ENCODE measurements around the gene IQSEC3.
"Not testable (repeated sequence)": the region's sequence is repeated elsewhere in the genome, so short reads cannot be mapped to it uniquely, and the experiment has no call there.

The IQSEC3 gene

DNA sequence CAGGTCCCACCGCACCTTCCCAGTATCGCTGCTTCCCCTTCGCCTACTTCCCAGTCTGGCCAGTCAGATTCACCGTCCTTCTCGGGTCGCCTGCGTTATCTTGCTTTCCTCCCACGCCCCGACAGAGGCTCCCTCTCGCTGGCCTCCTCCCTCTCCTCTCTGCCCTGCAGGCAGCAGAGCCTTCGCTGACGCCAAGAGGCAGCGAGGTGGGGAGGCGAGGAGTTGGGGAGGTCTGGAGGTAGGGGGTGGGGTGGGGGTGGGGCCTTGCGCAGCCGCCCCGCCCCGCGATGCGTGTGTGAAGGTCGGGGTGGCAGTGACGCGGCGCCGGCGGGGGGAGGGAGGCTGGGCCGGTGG is at the start of gene IQSEC3:
TSS of gene IQSEC3 (plus strand) at position 340 of the 354 bp plus-strand sequence. CDS start 116 bp downstream, outside the sequence.
- POLR2A ChIA-PET; DNase-seq (ENCODE audit: extremely low spot score); CTCF ChIA-PET: not testable (repeated sequence)

DNA sequence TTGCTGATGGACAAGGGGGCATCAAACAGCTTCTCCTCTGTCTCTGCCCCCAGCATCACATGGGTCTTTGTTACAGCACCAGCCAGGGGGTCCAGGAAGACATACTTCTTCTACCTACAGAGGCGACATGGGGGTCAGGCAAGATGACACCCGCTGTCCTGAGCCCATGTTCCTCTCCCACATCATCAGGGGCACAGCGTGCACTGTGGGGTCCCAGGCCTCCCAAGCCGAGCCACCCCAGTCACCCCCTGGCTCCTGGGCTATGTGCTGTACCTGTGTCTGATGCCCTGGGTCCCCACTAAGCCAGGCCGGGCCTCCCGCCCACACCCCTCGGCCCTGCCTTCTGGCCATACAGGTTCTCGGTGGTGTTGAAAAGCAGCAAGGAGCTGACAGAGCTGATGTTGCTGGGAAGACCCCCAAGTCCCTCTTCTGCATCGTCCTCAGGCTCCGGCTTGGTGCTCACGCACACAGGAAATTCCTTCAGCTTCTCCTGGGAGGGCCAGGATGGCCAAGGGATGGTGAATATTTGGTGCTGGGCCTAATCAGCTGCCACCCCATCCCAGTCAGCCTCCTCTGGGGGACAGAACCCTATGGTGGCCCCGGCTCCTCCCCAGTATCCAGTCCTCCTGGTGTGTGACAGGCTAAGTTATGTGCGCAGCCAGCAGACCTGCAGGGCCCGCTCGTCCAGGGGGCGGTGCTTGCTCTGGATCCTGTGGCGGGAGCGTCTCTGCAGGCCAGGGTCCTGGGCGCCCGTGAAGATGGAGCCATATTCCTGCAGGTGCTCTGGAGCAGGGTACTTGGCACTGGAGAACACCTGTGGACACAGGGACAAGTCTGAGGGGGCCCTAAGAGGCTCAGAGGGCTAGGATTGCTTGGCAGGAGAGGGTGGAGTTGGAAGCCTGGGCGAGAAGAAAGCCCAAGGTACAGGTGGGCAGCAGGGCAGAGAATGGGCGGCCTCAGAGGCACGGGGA is 48.9 kb upstream of the IQSEC3 start:
- DNase-seq (ENCODE audit: extremely low spot score); CTCF ChIA-PET; POLR2A ChIA-PET: not testable (repeated sequence)

DNA sequence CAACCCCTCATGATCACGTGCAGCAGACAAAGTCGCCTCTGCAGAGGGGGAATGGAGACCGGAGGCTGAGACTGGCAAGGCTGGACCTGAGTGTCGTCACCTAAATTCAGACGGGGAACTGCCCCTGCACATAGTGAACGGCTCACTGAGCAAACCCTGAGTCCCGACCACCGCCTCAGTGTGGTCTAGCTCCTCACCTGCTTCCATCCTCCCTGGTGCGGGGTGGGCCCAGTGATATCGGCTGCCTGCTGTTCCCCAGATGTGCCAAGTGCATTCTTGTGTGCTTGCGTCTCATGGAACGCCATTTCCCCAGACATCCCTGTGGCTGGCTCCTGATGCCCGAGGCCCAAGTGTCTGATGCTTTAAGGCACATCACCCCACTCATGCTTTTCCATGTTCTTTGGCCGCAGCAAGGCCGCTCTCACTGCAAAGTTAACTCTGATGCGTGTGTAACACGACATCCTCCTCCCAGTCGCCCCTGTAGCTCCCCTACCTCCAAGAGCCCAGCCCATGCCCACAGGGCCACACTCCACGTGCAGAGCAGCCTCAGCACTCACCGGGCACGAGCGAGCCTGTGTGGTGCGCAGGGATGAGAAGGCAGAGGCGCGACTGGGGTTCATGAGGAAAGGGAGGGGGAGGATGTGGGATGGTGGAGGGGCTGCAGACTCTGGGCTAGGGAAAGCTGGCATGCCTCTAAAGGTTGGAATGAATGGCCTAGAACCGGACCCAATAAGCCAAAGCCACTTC is 47.6 kb upstream of the IQSEC3 start:
- DNase-seq (ENCODE audit: extremely low spot score); CTCF ChIA-PET; POLR2A ChIA-PET: not testable (repeated sequence)

GRCh38 chr12:19906-20305 is 46.7 kb upstream of the IQSEC3 start:
- CTCF ChIA-PET; DNase-seq (ENCODE audit: extremely low spot score): not testable (repeated sequence)

GRCh38 chr12:20757-21156 is 45.8 kb upstream of the IQSEC3 start:
- TF ChIP-seq CTCF (IDR thresholded peaks at IDR 0.05; ENCODE audit: control extremely low read depth, extremely low read depth, low read depth, missing control alignments), result no peak
- DNase-seq (ENCODE audit: extremely low spot score), result peak; percentile 21
- POLR2A ChIA-PET, result no interaction called here
- CTCF ChIA-PET, result no interaction called here

More at GRCh38 chr12:19906-20305, 46.7 kb upstream of the IQSEC3 start:
- POLR2A ChIA-PET, result not testable (repeated sequence)

- ChIA-PET CTCF (no interaction called here), POLR2A (no interaction called here)
- TF ChIP-seq CTCF (IDR thresholded peaks at IDR 0.05; ENCODE audit: control extremely low read depth, extremely low read depth, low read depth, missing control alignments), result no peak
- peak; percentile 72 for DNase-seq (ENCODE audit: extremely low spot score)
Observed at GRCh38 chr12:21301-22189, 45.0 kb upstream of the IQSEC3 start.

DNA sequence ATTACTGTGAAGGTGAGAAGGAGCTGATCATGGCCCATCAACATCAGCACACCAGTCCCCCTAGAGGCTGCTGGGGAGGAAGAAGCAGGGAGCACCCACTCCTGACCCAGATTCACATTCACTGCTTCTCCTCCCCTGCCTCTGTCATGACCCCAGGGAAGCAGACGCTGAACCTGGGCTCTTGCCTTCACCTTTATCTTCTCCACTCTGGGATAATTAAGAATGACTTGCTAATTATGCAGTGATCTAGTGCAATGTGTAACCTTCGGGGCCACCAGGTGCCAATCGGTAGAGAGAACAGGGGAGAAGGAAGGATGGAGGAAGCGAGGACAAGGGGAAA is 44.4 kb upstream of the IQSEC3 start:
- CTCF ChIA-PET, result no interaction called here
- no peak for DNase-seq (ENCODE audit: extremely low spot score)
- TF ChIP-seq CTCF (IDR thresholded peaks at IDR 0.05; ENCODE audit: control extremely low read depth, extremely low read depth, low read depth, missing control alignments), result no peak
- POLR2A ChIA-PET, result no interaction called here

DNA sequence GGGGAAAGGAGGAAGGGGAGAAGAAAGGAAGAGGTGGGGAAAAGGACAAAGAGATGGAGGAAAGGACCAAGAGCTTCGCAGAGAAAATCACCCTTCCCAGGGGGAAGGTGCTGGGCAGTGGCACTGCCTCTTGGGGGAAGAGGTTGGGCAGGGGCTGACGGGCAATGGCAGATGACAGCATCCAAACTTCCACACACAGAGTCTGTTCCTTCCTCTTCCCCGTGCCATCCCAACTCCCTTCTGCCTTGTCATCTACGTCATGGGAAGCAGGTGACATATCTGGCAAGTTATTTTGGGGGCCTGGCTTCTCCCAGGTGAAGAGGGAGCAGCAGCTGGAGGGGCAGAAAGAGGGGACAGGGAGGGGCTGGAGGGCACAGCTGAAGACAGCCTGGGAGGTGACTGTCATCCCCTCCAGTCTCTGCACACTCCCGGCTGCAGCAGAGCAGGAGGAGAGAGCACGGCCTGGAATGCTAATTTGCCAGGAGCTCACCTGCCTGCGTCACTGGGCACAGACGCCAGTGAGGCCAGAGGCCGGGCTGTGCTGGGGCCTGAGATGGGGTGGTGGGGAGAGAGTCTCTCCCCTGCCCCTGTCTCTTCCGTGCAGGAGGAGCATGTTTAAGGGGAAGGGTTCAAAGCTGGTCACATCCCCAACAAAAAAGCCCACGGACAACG is 43.9 kb upstream of the IQSEC3 start:
- ChIA-PET CTCF (no interaction called here), POLR2A (no interaction called here)
- peak; percentile 19 for DNase-seq (ENCODE audit: extremely low spot score)
- TF ChIP-seq CTCF (IDR thresholded peaks at IDR 0.05; ENCODE audit: control extremely low read depth, extremely low read depth, low read depth, missing control alignments), result no peak

GRCh38 chr12:27904-28303 is 38.7 kb upstream of the IQSEC3 start:
- CTCF ChIA-PET; POLR2A ChIA-PET; DNase-seq (ENCODE audit: extremely low spot score): not testable (repeated sequence)

DNA sequence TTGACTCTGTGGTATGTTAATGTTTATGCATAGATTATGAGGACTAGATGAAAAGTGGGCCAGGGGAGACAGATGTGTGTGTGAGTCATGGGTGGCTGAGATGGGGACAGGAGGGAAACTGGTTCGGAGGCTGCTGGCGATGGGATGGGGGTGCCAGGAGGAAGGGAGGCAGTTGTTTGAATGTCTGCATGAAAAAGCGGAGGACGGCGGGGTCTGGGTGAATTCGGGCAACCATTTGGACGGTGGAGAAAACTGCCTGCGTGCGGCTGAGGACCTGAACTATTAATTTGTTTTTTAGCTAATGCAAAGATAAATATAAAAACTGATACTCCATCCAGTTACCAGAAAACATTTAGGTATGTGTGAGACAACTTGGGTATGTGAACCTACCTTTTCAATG is 27.8 kb upstream of the IQSEC3 start:
- CTCF ChIA-PET; POLR2A ChIA-PET; DNase-seq (ENCODE audit: extremely low spot score): not testable (repeated sequence)

DNA sequence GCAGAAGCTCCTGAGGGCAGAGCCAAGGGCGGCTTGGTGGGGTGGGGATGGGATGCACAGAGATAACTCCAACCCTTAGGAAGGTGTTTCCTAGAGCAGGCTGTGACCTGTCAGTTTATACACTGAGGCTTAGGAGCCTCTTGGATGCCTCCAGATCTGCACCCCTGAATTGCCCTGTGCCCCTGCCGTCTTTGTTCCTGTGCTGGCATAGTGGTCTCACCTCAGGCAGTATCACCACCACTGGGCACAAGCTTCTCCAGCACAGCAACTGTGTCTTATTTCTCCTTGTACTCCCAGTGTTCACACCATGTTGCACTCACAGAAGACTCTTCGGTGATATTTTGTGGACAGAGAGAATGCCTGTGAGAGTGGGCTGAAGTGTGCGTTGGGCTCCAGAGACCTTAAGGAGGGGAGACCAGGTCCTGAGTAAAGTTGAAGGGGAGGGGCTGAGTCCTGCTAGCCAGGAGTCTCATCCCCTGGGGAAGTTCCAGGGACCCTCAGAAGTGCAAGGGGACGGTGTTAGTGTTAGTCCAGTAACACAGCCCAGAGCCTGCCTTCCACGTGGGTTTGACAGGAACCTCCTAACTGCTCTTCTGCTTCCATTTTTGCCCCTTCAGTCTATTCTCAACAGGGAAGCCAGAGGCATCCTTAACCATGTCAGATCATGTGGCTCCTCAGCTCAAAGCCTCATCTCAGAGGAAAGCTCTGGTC is 26.9 kb upstream of the IQSEC3 start:
- CTCF ChIA-PET; POLR2A ChIA-PET; DNase-seq (ENCODE audit: extremely low spot score): not testable (repeated sequence)

All from GM10248 (cell line).